CD14-positive monocyte (primary cell): ENCODE results near the gene GOLPH3. TPM values are rescaled to one million over a fixed set of nuclear protein-coding genes. Genes with fewer than 3 reads are reported as not detected.

ENCODE experiments used
- DNase-seq, 3 donors: peaks; one replicate each; pipeline ENCODE4 v3.0.0-alpha.2; 2011 to 2022
- H2AFZ ChIP-seq: 2 replicates; pipeline ENCODE4 v1.6.0; 2012; ENCODE audit warnings: mild to moderate bottlenecking, low read depth, low read length, inconsistent platforms; ENCODE audit not compliant: insufficient read depth, poor library complexity, severe bottlenecking
- H3K27ac ChIP-seq, 2 donors: 1 replicate in 1 of 2; 2 replicates in 1 of 2; pipeline ENCODE4 v1.5.1; 2012 to 2013; ENCODE audit warnings: low read length in 2 of 2, control low read depth in 1 of 2, inconsistent platforms in 1 of 2, low read depth in 1 of 2, mild to moderate bottlenecking in 1 of 2
- H3K27me3 ChIP-seq, 2 donors: one replicate each; pipeline versions ENCODE4 v1.6.0 to v1.6.1; 2011 to 2013; ENCODE audit warnings: low read length in 2 of 2; ENCODE audit not compliant: control insufficient read depth in 2 of 2, insufficient read depth in 2 of 2
- H3K36me3 ChIP-seq, 2 donors: replicated peaks in 1 of 2; 1 replicate in 1 of 2; 2 replicates in 1 of 2; pipeline versions ENCODE4 v1.5.1 to v1.6.1; 2012 to 2013; ENCODE audit warnings: low read length in 2 of 2, control low read depth in 1 of 2, inconsistent platforms in 1 of 2, mild to moderate bottlenecking in 1 of 2; ENCODE audit not compliant: insufficient read depth in 2 of 2, control insufficient read depth in 1 of 2
- H3K4me1 ChIP-seq, 2 donors: 1 replicate in 1 of 2; 2 replicates in 1 of 2; pipeline versions ENCODE4 v1.5.1 to v1.6.1; 2012 to 2013; ENCODE audit warnings: low read length in 2 of 2, control low read depth in 1 of 2, inconsistent platforms in 1 of 2, mild to moderate bottlenecking in 1 of 2, moderate library complexity in 1 of 2; ENCODE audit not compliant: insufficient read depth in 2 of 2, control insufficient read depth in 1 of 2
- H3K4me2 ChIP-seq: replicated peaks from 2 replicates; pipeline ENCODE3; 2012; ENCODE audit warnings: low read length, moderate library complexity, mild to moderate bottlenecking; ENCODE audit not compliant: poor library complexity, severe bottlenecking; ENCODE audit errors: extremely low read depth
- H3K4me3 ChIP-seq, 3 experiments: fragments of 200-600 bp in 1 of 3; sonication (generic) in 1 of 3; replicated peaks in 1 of 3; 1 replicate in 2 of 3; 2 replicates in 1 of 3; pipeline ENCODE4 v1.5.1; 2011 to 2013; ENCODE audit warnings: low read length in 3 of 3, mild to moderate bottlenecking in 3 of 3, control low read depth in 2 of 3, low read depth in 2 of 3, inconsistent platforms in 1 of 3, moderate library complexity in 1 of 3
- H3K79me2 ChIP-seq: 2 replicates; pipeline ENCODE4 v1.6.0; 2012; ENCODE audit warnings: mild to moderate bottlenecking, control low read depth, inconsistent platforms, low read length, moderate library complexity; ENCODE audit not compliant: insufficient read depth
- H3K9ac ChIP-seq: 2 replicates; pipeline ENCODE4 v1.6.0; 2017; ENCODE audit warnings: low read length, mild to moderate bottlenecking; ENCODE audit not compliant: insufficient read depth, poor library complexity, severe bottlenecking
- H3K9me3 ChIP-seq, 2 donors: replicated peaks in 1 of 2; 1 replicate in 1 of 2; 2 replicates in 1 of 2; pipeline versions ENCODE4 v1.5.1 to v1.6.1; 2012 to 2013; ENCODE audit warnings: low read length in 2 of 2, control low read depth in 1 of 2; ENCODE audit not compliant: control insufficient read depth in 1 of 2, insufficient read depth in 1 of 2
- H4K20me1 ChIP-seq: 2 replicates; pipeline ENCODE4 v1.6.0; 2012; ENCODE audit warnings: mild to moderate bottlenecking, low read length, control low read depth, moderate library complexity; ENCODE audit not compliant: insufficient read depth
- H3K27ac Mint-ChIP-seq, 7 donors: one replicate each; pipeline ENCODE4 v1.8.0; 2020; ENCODE audit warnings: mild to moderate bottlenecking in 7 of 7, mixed read lengths in 7 of 7, moderate library complexity in 6 of 7, inconsistent platforms in 2 of 7
- H3K27me3 Mint-ChIP-seq, 3 donors: one replicate each; pipeline ENCODE4 v1.8.0; 2021 to 2022; ENCODE audit warnings: low read depth in 3 of 3, mild to moderate bottlenecking in 3 of 3, mixed read lengths in 3 of 3, moderate library complexity in 3 of 3, inconsistent platforms in 1 of 3
- H3K36me3 Mint-ChIP-seq, 2 donors: one replicate each; pipeline ENCODE4 v1.8.0; 2020; ENCODE audit warnings: mixed read lengths in 2 of 2, inconsistent platforms in 1 of 2, mild to moderate bottlenecking in 1 of 2
- H3K4me1 Mint-ChIP-seq: one replicate; pipeline ENCODE4 v1.8.0; 2020; ENCODE audit warnings: mild to moderate bottlenecking, mixed read lengths
- H3K4me3 Mint-ChIP-seq, 2 donors: one replicate each; pipeline ENCODE4 v1.8.0; 2020; ENCODE audit warnings: mild to moderate bottlenecking in 2 of 2, mixed read lengths in 2 of 2, moderate library complexity in 1 of 2
- H3K9me3 Mint-ChIP-seq, 7 donors: one replicate each; pipeline ENCODE4 v1.8.0; 2020 to 2022; ENCODE audit warnings: mixed read lengths in 7 of 7, mild to moderate bottlenecking in 6 of 7, moderate library complexity in 6 of 7, inconsistent platforms in 2 of 7
- CTCF ChIP-seq: fragments of 200-600 bp; IDR thresholded peaks from one replicate; pipeline ENCODE4 v1.8.0; 2022; ENCODE audit warnings: antibody characterized with exemption, mild to moderate bottlenecking
- WGBS: methylation state at CpG from one replicate; pipeline ENCODE4 v1.1.5; 2013; ENCODE audit warnings: missing lambda C conversion rate; ENCODE audit not compliant: insufficient coverage; 5-methylcytosine and 5-hydroxymethylcytosine counted together
- intact Hi-C, 2 donors: fragments of 100-400 bp; cut with micrococcal nuclease; formaldehyde crosslinking; loops; one replicate each; pipeline versions ENCODE4 v1.15.0 to v1.15.1; 2023
- polyA plus RNA-seq, 3 donors: library from polyadenylated mRNA; depleted of rRNA in 1 of 3; unstranded in 2 of 3; stranded (reverse) in 1 of 3; fragments of 300-500 nt in 2 of 3; fragments of >200 nt in 1 of 3; fragmentation: Illumina TruSeq in 2 of 3; gene quantifications; 1 replicate in 2 of 3; 2 replicates in 1 of 3; pipeline ENCODE4 v1.2.3, GENCODE V29; 2012 to 2021

The GOLPH3 gene
- polyA plus RNA-seq, 3 donors, result 25.1 to 108 (median 105) TPM

- Mint-ChIP-seq H3K4me3 (no peak overlapping the region), H3K36me3 (no peaks in the 10 kb centered on the region), H3K9me3 (peaks cover 0 to 2% (median 0%) of the 10 kb centered on the region in 7 donors), H3K4me1 (peaks cover 10% of the 10 kb centered on the region), H3K27ac (no peak overlapping the region), H3K27me3 (peaks cover 0 to 2% (median 0%) of the 10 kb centered on the region in 3 donors)
- WGBS, result 91% methylated on average over 11 of the region's 12 CpGs
- H3K4me3 ChIP-seq, result no peak overlapping the region
- no peaks in the 10 kb centered on the region for H3K27me3 ChIP-seq
- H2AFZ ChIP-seq, result no peak overlapping the region
- no peak for DNase-seq
- H3K9ac ChIP-seq, result no peak overlapping the region
- H3K27ac ChIP-seq, result no peak overlapping the region
- H3K36me3 ChIP-seq, result no peaks in the 10 kb centered on the region
- H3K9me3 ChIP-seq, result no peaks in the 10 kb centered on the region
- no peaks in the 10 kb centered on the region for H4K20me1 ChIP-seq
- TF ChIP-seq CTCF, result no peak
- no peak overlapping the region for H3K4me2 ChIP-seq
- no peaks in the 10 kb centered on the region for H3K4me1 ChIP-seq
- H3K79me2 ChIP-seq, result no peaks in the 10 kb centered on the region
- intact Hi-C loops, result no loop called here
Measured at GRCh38 chr5:32088214-32088613, 85.9 kb downstream of the GOLPH3 start.

GRCh38 chr5:32087086-32088082, 86.7 kb downstream of the GOLPH3 start:
- intact Hi-C loops, result no loop called here
- whole genome bisulfite sequencing, result 93% methylated on average over 18 of the region's 24 CpGs

More at GRCh38 chr5:32087086-32088082, 86.7 kb downstream of the GOLPH3 start:
- Histone ChIP-seq H3K27me3 (no peaks in the 10 kb centered on the region), H3K4me2 (no peak overlapping the region), H3K27ac (no peak overlapping the region), H3K9me3 (no peaks in the 10 kb centered on the region), H3K79me2 (no peaks in the 10 kb centered on the region), H3K36me3 (no peaks in the 10 kb centered on the region), H2AFZ (no peak overlapping the region), H3K9ac (no peak overlapping the region), H3K4me3 (no peak overlapping the region), H4K20me1 (no peaks in the 10 kb centered on the region), H3K4me1 (no peaks in the 10 kb centered on the region)
- H3K4me3 Mint-ChIP-seq, result no peak overlapping the region
- peaks cover 0 to 2% (median 0%) of the 10 kb centered on the region in 3 donors for H3K27me3 Mint-ChIP-seq
- no peak for DNase-seq
- TF ChIP-seq CTCF, result no peak
- no peaks in the 10 kb centered on the region for H3K36me3 Mint-ChIP-seq
- H3K9me3 Mint-ChIP-seq, result peaks cover 0 to 2% (median 0%) of the 10 kb centered on the region in 7 donors
- peaks cover 6% of the 10 kb centered on the region for H3K4me1 Mint-ChIP-seq
- peak overlapping the region in 1 of 7 donors; percentile 3 for H3K27ac Mint-ChIP-seq
